Osteoblast (primary cell): ENCODE measurements around the gene WBP1L. TPM values are rescaled to one million over a fixed set of nuclear protein-coding genes. Genes with fewer than 3 reads are reported as not detected.
A peak's percentile ranks its signal among the peaks of the same experiment; 100 is the strongest.

Experiments used
- DNase-seq: peaks from one replicate; pipeline ENCODE4 v3.0.0; 2011; ENCODE audit warnings: low spot score, mixed read lengths; ENCODE audit not compliant: insufficient read length; ENCODE audit errors: missing footprints
- H2AFZ ChIP-seq: 2 replicates; pipeline ENCODE4 v1.6.0; 2011; ENCODE audit warnings: mild to moderate bottlenecking, low read length
- H3K27ac ChIP-seq: 2 replicates; pipeline ENCODE4 v1.5.1; 2011; ENCODE audit warnings: mild to moderate bottlenecking, low read depth, low read length, moderate library complexity
- H3K27me3 ChIP-seq: 2 replicates; pipeline ENCODE4 v1.6.0; 2012; ENCODE audit warnings: mild to moderate bottlenecking, control low read depth, inconsistent platforms, low read length, moderate library complexity; ENCODE audit not compliant: insufficient read depth
- H3K36me3 ChIP-seq: 2 replicates; pipeline ENCODE4 v1.5.1; 2011; ENCODE audit warnings: mild to moderate bottlenecking, low read length, control low read depth, moderate library complexity; ENCODE audit not compliant: insufficient read depth
- H3K4me1 ChIP-seq: 2 replicates; pipeline ENCODE4 v1.5.1; 2011; ENCODE audit warnings: mild to moderate bottlenecking, low read length, control low read depth, moderate library complexity; ENCODE audit not compliant: insufficient read depth
- H3K4me2 ChIP-seq: 2 replicates; pipeline ENCODE4 v1.6.0; 2011; ENCODE audit warnings: mild to moderate bottlenecking, low read length; ENCODE audit not compliant: insufficient read depth
- H3K4me3 ChIP-seq: fragments of 200-600 bp; sonication (generic); 3 replicates; pipeline ENCODE4 v1.5.1; 2012; ENCODE audit warnings: mild to moderate bottlenecking, low read length, inconsistent platforms; ENCODE audit not compliant: insufficient read depth
- H3K79me2 ChIP-seq: 2 replicates; pipeline ENCODE4 v1.6.0; 2012; ENCODE audit warnings: mild to moderate bottlenecking, low read length, control low read depth, inconsistent platforms; ENCODE audit not compliant: insufficient read depth
- H3K9me3 ChIP-seq: 2 replicates; pipeline ENCODE4 v1.5.1; 2011; ENCODE audit warnings: low read depth, low read length, control low read depth
- H4K20me1 ChIP-seq: 2 replicates; pipeline ENCODE4 v1.6.0; 2012; ENCODE audit warnings: mild to moderate bottlenecking, low read length, control low read depth; ENCODE audit not compliant: insufficient read depth
- total RNA-seq: library from RNA; depleted of rRNA; stranded (reverse); fragments of >200 nt; gene quantifications from 2 replicates; pipeline ENCODE4 v1.2.3, GENCODE V29; 2012
- TF ChIP-seq, protein P1 (sequence below): IDR thresholded peaks from 2 replicates; pipeline ENCODE4 v1.5.1; 2011; ENCODE audit warnings: mild to moderate bottlenecking, low read depth, low read length, moderate library complexity; ENCODE audit errors: extremely low read depth

The WBP1L gene
- total RNA-seq, 1 donor: 76.4 TPM

- no peak overlapping the region for H3K27ac ChIP-seq
- H2AFZ ChIP-seq: no peak overlapping the region
- H3K4me1 ChIP-seq: peaks cover 31% of the 10 kb centered on the region
- H3K9me3 ChIP-seq: no peaks in the 10 kb centered on the region
- TF ChIP-seq, protein P1, sequence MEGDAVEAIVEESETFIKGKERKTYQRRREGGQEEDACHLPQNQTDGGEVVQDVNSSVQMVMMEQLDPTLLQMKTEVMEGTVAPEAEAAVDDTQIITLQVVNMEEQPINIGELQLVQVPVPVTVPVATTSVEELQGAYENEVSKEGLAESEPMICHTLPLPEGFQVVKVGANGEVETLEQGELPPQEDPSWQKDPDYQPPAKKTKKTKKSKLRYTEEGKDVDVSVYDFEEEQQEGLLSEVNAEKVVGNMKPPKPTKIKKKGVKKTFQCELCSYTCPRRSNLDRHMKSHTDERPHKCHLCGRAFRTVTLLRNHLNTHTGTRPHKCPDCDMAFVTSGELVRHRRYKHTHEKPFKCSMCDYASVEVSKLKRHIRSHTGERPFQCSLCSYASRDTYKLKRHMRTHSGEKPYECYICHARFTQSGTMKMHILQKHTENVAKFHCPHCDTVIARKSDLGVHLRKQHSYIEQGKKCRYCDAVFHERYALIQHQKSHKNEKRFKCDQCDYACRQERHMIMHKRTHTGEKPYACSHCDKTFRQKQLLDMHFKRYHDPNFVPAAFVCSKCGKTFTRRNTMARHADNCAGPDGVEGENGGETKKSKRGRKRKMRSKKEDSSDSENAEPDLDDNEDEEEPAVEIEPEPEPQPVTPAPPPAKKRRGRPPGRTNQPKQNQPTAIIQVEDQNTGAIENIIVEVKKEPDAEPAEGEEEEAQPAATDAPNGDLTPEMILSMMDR: no peak
- H3K4me2 ChIP-seq: no peak overlapping the region
- H4K20me1 ChIP-seq: peaks cover 7% of the 10 kb centered on the region
- peaks cover 10% of the 10 kb centered on the region for H3K79me2 ChIP-seq
- H3K36me3 ChIP-seq: peaks cover 46% of the 10 kb centered on the region
- H3K4me3 ChIP-seq: no peak overlapping the region
- DNase-seq: no peak
- no peaks in the 10 kb centered on the region for H3K27me3 ChIP-seq
These were observed 69.3 kb downstream of the WBP1L start for GRCh38 chr10:102813017-102813541.

DNA sequence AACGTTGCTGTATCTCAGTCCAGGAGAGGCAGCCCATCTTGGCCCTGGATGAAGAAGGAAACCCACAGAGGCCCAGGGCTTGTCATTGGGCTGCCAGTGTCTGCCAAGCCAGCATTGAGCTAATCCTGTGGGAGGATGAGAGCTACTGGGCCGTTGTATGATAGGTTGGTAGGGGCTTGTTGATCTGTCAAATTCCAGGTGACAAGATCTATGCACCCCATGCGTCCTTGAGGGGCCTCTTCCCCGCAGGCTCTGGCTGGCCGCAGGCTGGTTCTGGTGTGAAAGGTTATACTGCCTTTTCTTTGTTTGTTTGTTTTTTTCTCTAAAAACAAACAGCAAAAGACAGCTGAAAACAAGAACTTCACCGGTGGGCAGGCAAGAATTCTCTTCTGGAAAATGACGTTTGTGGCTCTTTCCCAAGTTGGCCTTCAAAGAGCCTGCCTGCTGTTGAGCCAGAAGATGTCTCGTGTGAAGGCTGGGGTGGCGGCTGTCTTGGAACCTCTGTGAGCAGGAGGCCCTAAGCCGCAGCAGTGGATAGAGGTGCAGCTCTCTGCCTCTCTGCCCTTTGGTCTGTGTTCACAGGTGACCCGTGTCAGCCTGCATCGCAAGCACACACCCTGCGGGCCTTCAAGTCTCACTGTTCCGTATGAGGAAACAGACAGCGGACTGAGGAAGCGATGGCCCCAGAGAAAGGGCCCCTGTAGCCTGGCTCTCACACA, 70.1 kb downstream of the WBP1L start:
- Histone ChIP-seq H4K20me1 (peaks cover 2% of the 10 kb centered on the region), H3K27ac (peak overlapping the region; percentile 94), H3K9me3 (no peaks in the 10 kb centered on the region), H3K4me2 (no peak overlapping the region), H3K4me3 (no peak overlapping the region), H3K79me2 (peaks cover 3% of the 10 kb centered on the region), H3K27me3 (no peaks in the 10 kb centered on the region), H3K4me1 (peaks cover 31% of the 10 kb centered on the region), H3K36me3 (peaks cover 46% of the 10 kb centered on the region), H2AFZ (no peak overlapping the region)
- no peak for DNase-seq
- TF ChIP-seq, protein P1: no peak

DNA sequence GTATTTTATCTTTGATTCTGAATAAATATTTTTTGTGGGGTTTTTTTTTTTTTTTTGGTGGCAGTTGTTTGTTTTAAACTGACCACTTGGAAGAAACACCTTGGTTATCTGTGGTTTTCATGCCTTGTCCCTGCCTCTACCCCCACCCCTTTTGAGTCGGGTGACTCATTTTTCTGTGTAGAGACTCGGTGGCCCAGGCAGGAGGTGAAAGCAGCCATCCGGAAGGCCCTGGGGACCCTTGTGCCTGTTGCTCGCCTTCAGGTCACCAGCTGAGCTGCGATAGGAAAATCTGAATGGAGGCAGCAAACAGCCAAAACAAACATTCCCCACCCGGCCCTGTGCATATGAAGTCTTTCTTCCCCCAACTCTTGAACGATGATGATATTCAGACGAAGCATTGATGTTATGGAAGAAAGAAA, 70.7 kb downstream of the WBP1L start:
- peak; percentile 77 for DNase-seq
- Histone ChIP-seq H3K4me1 (peaks cover 31% of the 10 kb centered on the region), H2AFZ (no peak overlapping the region), H3K36me3 (peaks cover 46% of the 10 kb centered on the region), H3K4me2 (no peak overlapping the region), H3K27me3 (no peaks in the 10 kb centered on the region), H3K27ac (peak overlapping the region; percentile 94), H3K9me3 (no peaks in the 10 kb centered on the region), H3K79me2 (peaks cover 3% of the 10 kb centered on the region), H3K4me3 (no peak overlapping the region), H4K20me1 (peaks cover 2% of the 10 kb centered on the region)
- TF ChIP-seq, protein P1: no peak

- Histone ChIP-seq H3K27me3 (no peaks in the 10 kb centered on the region), H3K4me1 (peaks cover 31% of the 10 kb centered on the region), H3K4me2 (peak overlapping the region; percentile 61), H3K4me3 (no peak overlapping the region), H3K27ac (peak overlapping the region; percentile 94), H3K79me2 (no peaks in the 10 kb centered on the region), H2AFZ (no peak overlapping the region), H3K9me3 (no peaks in the 10 kb centered on the region), H3K36me3 (peaks cover 40% of the 10 kb centered on the region), H4K20me1 (peaks cover 2% of the 10 kb centered on the region)
- DNase-seq: no peak
- TF ChIP-seq, protein P1: no peak
These were observed 71.3 kb downstream of the WBP1L start for GRCh38 chr10:102814873-102815661.
